KMS-11 (cell line): ENCODE measurements around the gene PPFIBP2.

Source experiments
- H2AFZ ChIP-seq: fragments of 200-600 bp; sonication (generic); 2 replicates; pipeline ENCODE4 v1.6.1; 2016; ENCODE audit warnings: antibody characterized with exemption, mixed run types, low read depth
- H3K27ac ChIP-seq: fragments of 200-600 bp; sonication (generic); 2 replicates; pipeline ENCODE4 v1.6.1; 2016; ENCODE audit warnings: mild to moderate bottlenecking, mixed run types
- H3K27me3 ChIP-seq: fragments of 200-600 bp; sonication (generic); 2 replicates; pipeline ENCODE4 v1.6.1; 2017; ENCODE audit warnings: mild to moderate bottlenecking, low read depth, mixed run types, moderate library complexity; ENCODE audit not compliant: insufficient read depth
- H3K36me3 ChIP-seq: fragments of 200-600 bp; sonication (generic); 2 replicates; pipeline ENCODE4 v1.6.1; 2017; ENCODE audit warnings: mild to moderate bottlenecking, mixed run types; ENCODE audit not compliant: insufficient read depth
- H3K4me1 ChIP-seq: fragments of 200-600 bp; sonication (generic); 2 replicates; pipeline ENCODE4 v1.6.1; 2016; ENCODE audit warnings: mild to moderate bottlenecking, low read depth, mixed run types; ENCODE audit not compliant: poor library complexity, severe bottlenecking
- H3K4me2 ChIP-seq: fragments of 200-600 bp; sonication (generic); 2 replicates; pipeline ENCODE4 v1.7.0; 2016; ENCODE audit warnings: mild to moderate bottlenecking, mixed run types
- H3K4me3 ChIP-seq: fragments of 200-600 bp; sonication (generic); IDR thresholded peaks from 2 replicates; pipeline ENCODE4 v1.6.1; 2017; ENCODE audit warnings: low read depth, low read length, mixed read lengths; ENCODE audit not compliant: insufficient read depth
- H3K79me2 ChIP-seq: fragments of 200-600 bp; sonication (generic); 2 replicates; pipeline ENCODE4 v1.6.1; 2016; ENCODE audit warnings: low read depth, mixed run types; ENCODE audit not compliant: insufficient read depth
- H3K9ac ChIP-seq: fragments of 200-600 bp; sonication (generic); 2 replicates; pipeline ENCODE4 v1.6.1; 2016; ENCODE audit warnings: mild to moderate bottlenecking, mixed run types
- H4K20me1 ChIP-seq: fragments of 200-600 bp; sonication (generic); 2 replicates; pipeline ENCODE4 v1.6.1; 2016; ENCODE audit warnings: mild to moderate bottlenecking, mixed run types; ENCODE audit not compliant: insufficient read depth
- CTCF ChIP-seq: fragments of 200-600 bp; sonication (generic); conservative IDR thresholded peaks from 2 replicates; pipeline ENCODE4 v1.6.1; 2017; ENCODE audit warnings: low read depth, mild to moderate bottlenecking, antibody characterized with exemption, low read length, moderate library complexity, mixed read lengths

The PPFIBP2 gene

GRCh38 chr11:7555052-7555699, 41.4 kb downstream of the PPFIBP2 start:
- no peaks in the 10 kb centered on the region for H3K36me3 ChIP-seq
- H3K4me2 ChIP-seq = no peak overlapping the region
- no peak overlapping the region for H3K9ac ChIP-seq
- H3K27ac ChIP-seq = no peak overlapping the region
- H4K20me1 ChIP-seq = no peaks in the 10 kb centered on the region
- no peak for TF ChIP-seq CTCF
- H3K79me2 ChIP-seq = no peaks in the 10 kb centered on the region
- no peak overlapping the region for H3K4me3 ChIP-seq
- H3K4me1 ChIP-seq = peaks cover 2% of the 10 kb centered on the region
- H3K27me3 ChIP-seq = no peaks in the 10 kb centered on the region
- H2AFZ ChIP-seq = no peak overlapping the region

- no peak for TF ChIP-seq CTCF
- Histone ChIP-seq H3K79me2 (no peaks in the 10 kb centered on the region), H4K20me1 (no peaks in the 10 kb centered on the region), H3K4me1 (no peaks in the 10 kb centered on the region), H3K36me3 (no peaks in the 10 kb centered on the region), H3K9ac (no peak overlapping the region), H3K27ac (no peak overlapping the region), H2AFZ (no peak overlapping the region), H3K4me3 (no peak overlapping the region), H3K4me2 (no peak overlapping the region), H3K27me3 (no peaks in the 10 kb centered on the region)
Observed at GRCh38 chr11:7558046-7558445, 44.2 kb downstream of the PPFIBP2 start.

GRCh38 chr11:7559398-7560283, 45.8 kb downstream of the PPFIBP2 start:
- Histone ChIP-seq H3K27me3 (no peaks in the 10 kb centered on the region), H3K79me2 (no peaks in the 10 kb centered on the region), H3K27ac (no peak overlapping the region), H2AFZ (no peak overlapping the region), H3K9ac (no peak overlapping the region), H3K36me3 (no peaks in the 10 kb centered on the region), H4K20me1 (no peaks in the 10 kb centered on the region), H3K4me1 (no peaks in the 10 kb centered on the region), H3K4me3 (no peak overlapping the region), H3K4me2 (no peak overlapping the region)
- TF ChIP-seq CTCF = no peak

GRCh38 chr11:7561562-7561961, 47.8 kb downstream of the PPFIBP2 start:
- Histone ChIP-seq H3K4me2 (no peak overlapping the region), H4K20me1 (no peaks in the 10 kb centered on the region), H3K36me3 (no peaks in the 10 kb centered on the region), H3K4me1 (no peaks in the 10 kb centered on the region), H2AFZ (no peak overlapping the region), H3K27ac (no peak overlapping the region), H3K79me2 (no peaks in the 10 kb centered on the region), H3K4me3 (no peak overlapping the region), H3K27me3 (no peaks in the 10 kb centered on the region), H3K9ac (no peak overlapping the region)
- TF ChIP-seq CTCF = no peak
